H54 (cell line): Measurements from ENCODE around the gene TMBIM6.
"Not testable (repeated sequence)": the region's sequence is repeated elsewhere in the genome, so short reads cannot be mapped to it uniquely, and the experiment has no call there.

Experiments
- DNase-seq: peaks from one replicate; pipeline ENCODE4 v3.0.0; 2011; ENCODE audit warnings: low spot score, mixed read lengths; ENCODE audit not compliant: insufficient read length
- FAIRE-seq: peaks from 3 replicates; lab custom pipeline; 2011; peaks lifted over from hg19 to GRCh38; lab: Jason Lieb, UNC
- POLR2A ChIP-seq: IDR thresholded peaks from 2 replicates; pipeline ENCODE4 v1.6.1; 2011; ENCODE audit warnings: low read depth, mild to moderate bottlenecking, low read length

TMBIM6 gene

DNA sequence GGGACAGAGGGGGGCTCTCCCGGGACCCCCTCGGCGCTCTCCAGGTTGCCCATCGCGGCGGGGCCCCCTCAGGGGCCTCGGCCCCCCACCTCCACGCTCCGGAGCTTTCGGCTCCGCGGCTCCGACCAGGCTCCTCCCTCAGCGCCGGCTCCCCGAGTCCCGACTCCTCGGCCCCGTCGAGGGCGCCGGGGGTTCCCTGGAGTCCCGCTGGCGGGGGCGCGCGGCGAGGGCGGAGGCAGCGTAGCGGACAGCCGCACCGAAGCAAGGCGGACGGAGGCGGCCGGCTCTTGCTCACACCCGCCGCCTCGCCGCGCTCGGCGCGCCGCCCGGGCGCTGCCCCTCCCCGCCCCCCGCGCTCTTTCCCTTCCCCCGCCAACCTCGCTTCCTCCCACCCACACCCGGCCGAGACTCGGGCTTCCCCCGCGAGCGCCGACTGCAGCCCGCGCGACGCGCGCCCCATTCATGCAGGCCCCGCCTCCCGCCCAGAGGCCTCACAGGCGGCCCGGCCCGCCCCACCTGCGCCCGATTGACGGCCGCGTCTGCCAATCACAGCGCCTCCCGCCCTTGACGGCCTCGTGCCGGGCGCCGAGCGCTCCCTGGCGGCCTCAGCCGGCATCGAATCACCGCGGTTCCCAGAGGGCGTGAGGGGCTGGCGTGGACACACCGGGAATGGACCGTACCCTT lies 34.1 kb upstream of the TMBIM6 start, which contains the start of gene FMNL3:
Gene FMNL3 (minus strand): TSS at position 278 of the 684 bp plus-strand sequence. CDS start 225 bp downstream, at position 53.
- DNase-seq: peak; percentile 90
- FAIRE-seq: no peak
- TF ChIP-seq POLR2A: peak; percentile 56

DNA sequence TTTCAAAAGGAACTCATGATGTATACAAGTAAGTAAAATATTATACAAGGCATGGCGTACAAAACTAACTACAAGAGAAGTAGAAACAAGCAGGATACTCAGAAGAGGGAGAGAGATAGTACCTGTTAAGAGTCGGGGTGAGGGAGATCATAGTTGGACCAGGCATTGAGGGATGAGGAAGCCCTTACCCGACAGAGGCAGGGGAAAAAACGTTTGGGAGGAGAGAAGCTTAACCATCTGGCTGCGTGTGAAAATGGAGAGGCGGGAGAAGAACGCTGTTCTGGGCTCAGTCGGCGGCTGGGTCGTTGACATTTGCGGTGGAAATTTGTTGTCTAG lies 33.6 kb upstream of the TMBIM6 start:
- no peak for FAIRE-seq
- DNase-seq: no peak
- TF ChIP-seq POLR2A: no peak

DNA sequence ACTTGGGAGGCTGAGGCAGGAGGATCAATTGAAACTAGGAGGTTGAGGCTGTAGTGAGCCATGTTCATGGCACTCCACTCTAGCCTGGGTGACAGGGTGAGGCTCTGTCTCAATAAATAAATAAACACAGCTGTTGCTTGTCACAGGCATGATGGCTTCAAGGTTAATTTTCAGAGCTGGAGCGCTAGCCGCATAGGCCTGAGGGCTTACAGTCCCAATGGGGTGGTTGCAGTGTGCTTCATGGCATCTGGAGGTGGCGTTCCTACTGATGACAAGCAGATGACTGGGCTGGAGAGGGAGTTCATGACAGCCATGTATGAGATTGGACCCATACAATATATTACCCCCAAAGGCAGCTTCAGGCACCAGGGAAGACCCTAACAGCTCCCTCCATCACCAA lies 32.5 kb upstream of the TMBIM6 start:
- DNase-seq: no peak
- no peak for TF ChIP-seq POLR2A
- no peak for FAIRE-seq

DNA sequence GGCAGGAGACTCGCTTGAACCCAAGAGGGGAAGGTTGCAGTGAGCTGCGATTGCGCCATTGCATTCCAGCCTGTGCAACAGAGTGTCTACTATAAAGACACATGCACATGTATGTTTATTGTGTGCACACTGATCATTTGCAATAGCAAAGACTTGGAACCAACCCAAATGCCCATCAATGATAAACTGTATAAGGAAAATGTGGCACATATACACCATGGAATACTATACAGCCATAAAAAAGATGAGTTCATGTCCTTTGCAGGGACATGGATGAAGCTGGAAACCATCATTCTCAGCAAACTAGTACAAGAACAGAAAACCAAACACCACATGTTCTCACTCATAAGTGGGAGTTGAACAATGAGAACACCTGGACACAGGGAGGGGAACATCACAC lies 27.4 kb upstream of the TMBIM6 start:
- DNase-seq, FAIRE-seq: not testable (repeated sequence)

DNA sequence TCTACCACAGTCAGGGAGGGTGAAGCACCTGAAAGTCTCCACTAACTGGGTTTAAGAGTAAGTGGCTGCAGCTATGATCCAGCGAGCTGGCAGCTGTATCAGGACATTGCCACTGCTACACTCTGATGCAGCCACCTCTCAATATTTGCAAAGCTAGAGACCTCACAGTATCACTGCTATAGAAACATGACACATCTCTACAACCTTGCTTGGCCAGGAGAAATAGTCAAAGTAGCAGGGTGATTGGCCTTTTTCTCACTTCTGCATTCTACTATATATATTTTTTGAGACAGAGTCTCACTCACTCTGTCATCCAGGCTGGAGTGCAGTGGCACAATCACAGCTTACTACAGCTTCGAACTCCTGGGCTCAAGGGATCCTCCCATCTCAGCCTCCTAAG lies 24.8 kb upstream of the TMBIM6 start:
- DNase-seq: no peak
- TF ChIP-seq POLR2A: no peak
- no peak for FAIRE-seq

DNA sequence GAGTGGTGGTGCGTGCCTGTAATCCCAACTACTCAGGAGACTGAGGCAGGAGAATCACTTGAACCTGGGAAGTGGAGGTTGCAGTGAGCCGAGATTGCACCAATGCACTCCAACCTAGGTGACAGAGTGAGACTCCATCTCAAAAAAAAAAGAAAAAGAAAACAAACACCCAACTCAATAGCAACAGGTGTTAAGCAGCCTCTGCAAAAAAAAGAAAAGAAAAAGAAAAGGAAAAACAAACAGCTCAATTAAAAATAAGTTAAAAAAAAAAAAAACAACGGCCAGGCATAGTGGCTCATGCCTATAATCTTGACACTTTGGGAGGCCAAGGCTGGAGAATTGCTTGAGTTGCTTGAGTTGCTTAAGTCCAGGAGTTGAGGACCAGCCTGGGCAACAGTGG lies 23.6 kb upstream of the TMBIM6 start:
- not testable (repeated sequence) for FAIRE-seq, DNase-seq

DNA sequence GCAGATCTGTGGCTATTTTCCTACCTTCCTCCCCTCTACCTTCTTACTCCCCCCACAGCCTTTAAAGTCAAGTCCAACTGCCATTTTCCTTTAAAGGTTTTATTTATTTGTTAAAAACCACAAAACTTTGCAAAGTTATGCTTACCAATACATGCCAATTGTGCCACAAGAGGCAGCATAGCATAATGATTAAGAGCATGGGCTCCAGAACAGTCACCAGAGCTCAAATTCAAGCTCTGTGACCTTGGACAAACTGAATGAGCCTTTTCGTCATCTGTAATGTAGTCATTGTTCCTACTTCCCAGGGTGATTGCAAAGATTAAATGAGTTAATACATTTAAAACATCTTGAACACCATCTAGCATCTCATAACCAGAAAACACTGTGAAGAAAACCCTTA lies 21.1 kb upstream of the TMBIM6 start:
- no peak for FAIRE-seq

DNA sequence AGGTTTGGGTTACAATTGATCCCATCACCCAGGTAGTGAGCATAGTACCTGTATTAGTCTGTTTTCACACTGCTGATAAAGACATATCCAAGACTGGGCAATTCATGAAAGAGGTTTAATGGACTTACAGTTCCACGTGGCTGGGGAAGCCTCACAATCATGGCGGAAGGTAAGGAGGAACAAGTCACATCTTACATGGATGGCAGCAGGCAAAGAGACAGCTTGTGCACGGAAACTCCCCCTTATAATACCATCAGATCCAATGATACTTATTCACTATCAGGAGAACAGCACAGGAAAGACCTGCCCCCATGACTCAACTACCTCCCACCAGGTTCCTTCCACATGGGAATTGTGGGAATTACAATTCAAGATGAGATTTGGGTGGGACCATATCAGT lies 20.0 kb upstream of the TMBIM6 start:
- FAIRE-seq: not testable (repeated sequence)

More for the DNA sequence above, 21.1 kb upstream of the TMBIM6 start:
- no peak for DNase-seq
- no peak for TF ChIP-seq POLR2A

DNA sequence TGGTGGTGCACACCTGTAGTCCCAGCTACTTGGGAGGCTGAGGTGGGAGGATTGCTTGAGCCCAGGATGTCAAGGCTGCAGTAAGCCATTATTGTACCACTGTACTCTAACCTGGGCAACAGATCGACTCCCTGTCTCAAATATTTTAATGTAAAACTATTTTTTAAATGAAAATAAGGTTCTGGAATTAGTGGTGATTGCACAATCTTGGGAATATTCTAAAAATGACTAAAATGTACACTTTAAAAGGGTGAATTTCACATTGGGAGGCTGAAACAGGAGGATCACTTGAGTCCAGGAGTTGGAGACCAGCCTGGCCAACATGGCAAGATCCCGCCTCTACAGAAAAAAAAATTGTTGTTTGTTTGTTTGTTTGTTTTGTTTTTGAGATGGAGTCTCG lies 12.9 kb upstream of the TMBIM6 start:
- DNase-seq: no peak
- no peak for FAIRE-seq

More for the DNA sequence above, 20.0 kb upstream of the TMBIM6 start:
- DNase-seq: not testable (repeated sequence)

DNA sequence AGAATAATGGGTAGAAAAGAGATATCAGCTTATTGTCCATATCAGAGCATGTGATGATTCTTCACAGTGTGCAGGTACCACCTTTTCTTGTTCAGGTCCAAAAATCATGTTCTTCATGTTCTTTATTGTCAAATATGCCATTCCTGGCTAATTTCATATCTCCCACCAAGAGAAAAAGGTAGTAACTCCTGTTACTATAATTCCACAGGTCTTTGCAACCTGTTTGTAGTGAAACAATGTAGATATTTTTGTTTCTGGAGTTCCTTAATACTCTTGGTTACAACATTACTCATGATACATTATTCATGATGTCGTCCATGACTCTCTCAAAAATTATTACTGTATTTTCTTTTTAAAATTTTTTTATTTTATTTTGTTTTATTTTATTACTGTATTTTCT lies 11.3 kb upstream of the TMBIM6 start:
- no peak for DNase-seq
- FAIRE-seq: no peak

More for the DNA sequence above, 12.9 kb upstream of the TMBIM6 start:
- TF ChIP-seq POLR2A: no peak

DNA sequence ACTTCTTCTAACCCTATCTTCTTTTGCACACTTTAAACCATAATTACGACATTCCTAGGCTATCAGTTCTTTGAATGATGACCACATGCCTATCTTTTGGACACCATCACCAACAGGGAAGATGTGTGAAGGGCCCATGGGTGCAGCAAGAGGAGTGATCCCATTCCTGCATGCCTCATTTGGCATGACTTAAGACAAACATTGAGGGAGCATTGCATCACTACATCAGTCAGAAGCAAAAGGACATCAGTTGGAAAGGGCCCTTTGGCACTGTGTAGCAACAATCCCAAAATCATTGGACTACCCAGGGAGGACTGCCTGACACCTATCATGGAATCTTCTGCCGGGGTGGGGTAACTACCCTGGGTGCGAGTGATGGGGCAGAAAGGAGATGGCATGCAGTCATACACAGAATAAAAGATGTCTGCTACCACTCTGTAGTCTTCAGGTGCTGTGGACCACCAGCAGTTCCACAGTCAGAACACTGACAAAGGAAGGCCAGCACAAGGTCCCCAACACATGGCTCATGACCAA lies 10.7 kb upstream of the TMBIM6 start:
- TF ChIP-seq POLR2A: no peak
- no peak for DNase-seq
- FAIRE-seq: no peak

More for the DNA sequence above, 11.3 kb upstream of the TMBIM6 start:
- no peak for TF ChIP-seq POLR2A

DNA sequence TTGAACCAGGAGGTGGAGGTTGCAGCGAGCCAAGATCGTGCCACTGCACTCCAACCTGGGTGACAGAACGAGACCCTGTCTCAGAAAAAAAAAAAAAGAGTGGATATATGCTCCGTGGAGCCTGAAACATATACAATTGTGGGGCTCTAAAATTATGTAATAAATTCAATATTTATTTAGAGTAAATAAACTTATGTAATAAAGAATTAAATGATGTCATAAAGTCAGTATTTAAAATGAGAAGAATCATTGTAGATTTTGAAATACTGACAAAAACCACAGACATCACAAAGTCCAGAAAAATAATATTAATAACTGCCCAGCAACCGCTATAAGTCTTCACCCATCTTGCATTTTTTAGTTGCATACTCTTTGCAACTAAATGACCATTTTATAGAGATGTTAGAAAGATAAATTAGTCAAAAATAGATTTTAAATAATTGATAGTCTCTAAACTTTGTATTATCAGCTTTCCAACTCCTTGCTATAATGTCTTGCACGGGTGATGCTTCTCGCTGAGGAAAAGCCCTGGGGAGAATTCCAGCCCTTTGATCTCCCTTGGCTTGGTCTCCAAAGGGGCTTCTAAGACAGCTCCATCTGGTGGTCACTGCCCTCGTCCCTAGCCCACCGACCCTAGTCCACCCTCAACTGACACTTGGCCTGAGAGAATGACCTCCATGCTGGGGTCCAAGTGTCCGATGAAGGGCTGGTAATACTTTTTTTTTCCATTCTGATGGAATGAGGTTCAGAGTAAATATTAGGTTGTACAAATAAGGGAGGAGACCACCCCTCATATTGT lies 7.9 kb upstream of the TMBIM6 start:
- no peak for DNase-seq
- no peak for FAIRE-seq

DNA sequence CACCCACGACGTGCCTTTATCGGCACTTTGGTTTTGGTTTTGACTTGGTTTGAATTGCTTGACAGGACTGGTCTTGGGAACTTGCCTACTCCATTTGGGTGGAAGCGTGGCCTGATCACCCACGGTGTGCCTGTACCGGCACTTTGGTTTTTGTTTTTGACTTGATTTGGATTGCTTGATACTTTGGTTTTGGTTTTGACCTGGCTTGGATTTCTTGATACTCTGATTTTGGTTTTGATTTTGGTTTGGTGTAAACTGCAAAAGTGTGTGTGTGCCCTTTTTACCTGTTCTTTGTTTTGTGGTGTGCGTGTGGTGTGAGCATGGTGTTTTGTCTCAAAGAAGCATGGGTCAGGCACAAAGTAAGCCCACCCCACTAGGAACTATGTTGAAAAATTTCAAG lies 6.5 kb upstream of the TMBIM6 start:
- not testable (repeated sequence) for FAIRE-seq, DNase-seq

More for the DNA sequence above, 7.9 kb upstream of the TMBIM6 start:
- TF ChIP-seq POLR2A: no peak

DNA sequence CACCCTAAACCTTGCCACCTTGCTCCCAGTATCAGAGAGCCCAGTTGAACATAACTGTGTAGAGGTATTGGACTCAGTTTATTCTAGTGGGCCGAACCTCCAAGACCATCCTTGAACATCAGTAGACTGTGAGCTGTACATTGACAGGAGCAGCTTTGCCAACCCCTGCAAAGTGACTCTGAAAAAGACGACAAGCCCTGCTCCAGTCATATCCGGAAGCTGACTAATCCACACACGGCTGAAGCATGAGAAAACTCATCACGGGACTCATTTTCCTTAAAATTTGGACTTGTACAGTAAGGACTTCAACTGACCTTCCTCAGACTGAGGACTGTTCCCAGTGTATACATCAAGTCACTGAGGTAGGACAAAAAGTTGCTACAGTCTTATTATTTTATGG lies 2.6 kb upstream of the TMBIM6 start:
- DNase-seq, FAIRE-seq: not testable (repeated sequence)

DNA sequence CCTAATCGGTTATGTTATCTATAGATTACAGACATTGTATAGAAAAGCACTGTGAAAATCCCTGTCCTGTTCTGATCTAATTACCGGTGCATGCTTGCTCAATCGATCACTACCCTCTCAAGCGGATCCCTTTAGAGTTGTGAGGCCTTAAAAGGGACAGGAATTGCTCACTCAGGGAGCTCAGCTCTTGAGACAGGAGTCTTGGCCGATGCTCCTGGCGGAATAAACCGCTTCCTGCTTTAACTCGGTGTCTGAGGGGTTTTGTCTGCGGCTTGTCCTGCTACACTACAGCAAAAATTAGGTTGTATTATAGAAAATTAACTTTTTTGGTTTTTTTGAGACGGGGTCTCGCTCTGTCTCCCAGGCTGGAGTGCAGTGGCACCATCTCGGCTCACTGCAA lies 1.1 kb upstream of the TMBIM6 start:
- FAIRE-seq, DNase-seq: not testable (repeated sequence)
